HUDEP-2 (cell line): Measurements from ENCODE around the gene GULP1.

ENCODE experiments used
- DNase-seq, 76 experiments: peaks; one replicate each; lab custom pipeline; 2025; ENCODE audit not compliant: unreplicated experiment in 76 of 76; lab: John Stamatoyannopoulos, UW

The GULP1 gene

DNA sequence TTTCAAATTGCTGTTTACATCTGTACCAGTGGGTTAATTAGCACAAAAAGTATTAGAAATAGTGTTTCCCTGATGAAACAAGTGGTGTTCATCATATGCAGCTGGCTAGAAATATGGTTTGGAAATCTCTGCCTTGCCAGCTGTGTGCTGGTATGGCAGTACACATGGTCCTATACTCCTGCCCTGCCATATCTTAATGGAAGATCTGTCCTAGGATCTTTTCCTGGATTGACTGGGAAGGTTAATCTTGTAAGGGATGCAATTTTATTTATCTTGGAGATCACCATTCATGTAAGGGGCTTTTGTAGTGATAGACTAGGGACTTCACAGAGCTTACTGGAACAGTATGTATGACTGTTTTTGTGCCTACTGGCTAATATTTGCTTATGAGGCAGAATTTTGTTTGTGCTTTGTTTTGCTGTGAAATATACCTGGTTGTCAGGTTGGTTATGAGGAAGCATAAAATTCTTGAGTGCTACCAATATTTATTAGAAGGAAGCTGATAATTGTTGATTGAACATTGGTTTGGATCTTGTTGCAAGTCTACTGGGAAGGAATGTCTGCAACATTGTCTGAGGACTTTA lies 73.5 kb downstream of the GULP1 start:
- DNase-seq, result no peak

DNA sequence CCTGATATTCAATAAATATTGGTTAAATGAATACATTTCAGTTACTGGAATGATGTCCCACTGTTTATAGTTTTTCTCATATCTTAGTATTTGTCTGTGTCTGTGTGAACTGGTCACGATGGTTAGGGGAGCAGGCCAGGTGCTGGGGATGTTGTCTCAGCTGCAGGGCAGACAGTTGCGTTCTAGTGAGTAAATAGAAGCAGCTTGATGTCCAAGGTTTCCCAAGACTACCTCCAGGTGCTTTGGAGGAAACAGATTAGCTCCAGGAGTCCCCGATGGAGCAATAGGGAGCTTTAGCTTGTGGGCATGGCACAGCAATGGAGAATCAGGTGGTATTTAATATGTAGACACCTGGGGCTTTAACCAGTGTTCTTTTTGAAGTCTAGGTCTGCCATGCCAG lies 75.5 kb downstream of the GULP1 start:
- DNase-seq, result no peak

DNA sequence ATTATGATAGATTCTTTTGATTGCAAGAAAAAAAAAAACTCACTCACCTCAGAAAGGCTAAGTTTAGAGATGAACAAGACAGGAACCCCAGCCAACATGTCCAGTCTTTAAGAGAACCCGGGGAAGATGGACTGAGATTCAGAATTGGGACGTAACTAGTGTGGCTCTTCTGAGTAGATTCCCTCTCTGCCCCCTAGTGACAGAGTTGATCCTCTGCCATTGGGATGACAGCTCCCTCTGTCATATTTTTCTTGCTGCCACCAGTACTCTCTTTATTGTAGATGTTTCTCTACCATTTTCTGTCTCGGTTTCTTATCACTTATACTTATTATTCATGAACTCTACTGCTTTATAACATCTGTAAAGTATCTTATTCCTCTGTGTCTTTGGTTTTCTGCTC lies 77.7 kb downstream of the GULP1 start:
- peak in 15 of 76 experiments; percentile 1 to 33 (median 8) for DNase-seq

DNA sequence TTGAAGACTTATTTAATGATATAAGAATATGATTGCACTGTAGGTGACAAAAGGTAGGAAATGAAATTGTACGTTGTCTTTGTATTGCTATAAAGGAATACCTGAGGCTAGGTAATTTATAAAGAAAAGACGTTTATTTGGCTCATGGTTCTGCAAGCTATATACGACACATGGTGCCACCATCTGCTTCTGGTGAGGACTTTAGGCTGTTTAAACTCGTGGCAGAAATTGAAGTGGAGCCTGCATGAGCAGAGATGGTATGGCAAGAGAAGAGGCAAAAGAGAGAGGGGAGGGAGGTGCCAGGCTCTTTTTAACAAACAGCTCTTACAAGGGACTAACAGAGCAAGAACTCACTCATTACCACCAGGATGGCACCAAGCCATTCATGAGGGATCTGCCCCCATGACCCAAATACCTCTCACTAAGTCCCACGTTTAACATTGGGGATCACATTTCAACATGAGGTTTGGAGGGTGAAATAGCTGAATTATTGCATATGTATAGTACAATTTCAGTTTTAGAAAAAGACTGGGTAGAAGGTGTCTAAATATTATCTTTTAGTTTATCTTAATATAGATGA lies 86.8 kb downstream of the GULP1 start:
- no peak for DNase-seq

DNA sequence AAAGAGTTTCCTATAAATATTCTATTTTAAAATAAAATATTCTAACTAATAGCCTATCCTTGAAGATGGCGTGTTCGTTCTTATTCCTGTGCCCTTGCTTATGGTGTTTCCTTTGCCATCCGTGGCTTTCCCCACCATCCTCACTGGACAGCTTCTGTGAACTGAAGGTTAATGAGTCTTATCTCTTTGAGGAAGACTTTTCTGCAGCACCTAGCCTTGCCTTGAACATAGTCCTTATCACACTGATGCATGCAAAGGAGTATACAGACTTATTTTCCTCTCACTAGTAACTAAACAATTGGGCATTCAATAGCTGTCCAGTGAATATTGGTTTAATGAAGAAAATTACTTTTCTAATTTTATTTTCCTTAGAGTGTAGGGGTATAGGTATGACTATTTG lies 88.1 kb downstream of the GULP1 start:
- no peak for DNase-seq

DNA sequence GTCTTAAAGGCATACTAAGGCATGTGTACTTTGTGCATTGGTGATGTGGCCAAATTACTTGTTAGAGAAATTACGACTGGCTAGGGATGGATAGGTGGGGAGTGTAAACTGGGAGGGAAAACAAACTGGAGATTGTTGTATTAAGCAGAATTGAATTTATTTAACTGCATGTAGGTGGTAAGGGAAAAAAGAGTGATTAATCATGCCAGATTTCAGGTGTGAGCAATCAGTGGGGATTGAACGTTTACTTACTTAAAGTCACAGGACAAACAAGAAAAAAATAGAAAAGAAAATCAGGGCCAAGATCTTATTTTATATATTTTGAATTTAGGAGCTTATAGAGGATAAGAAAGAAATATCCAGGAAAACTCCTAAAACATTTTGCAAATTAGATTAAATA lies 88.6 kb downstream of the GULP1 start:
- DNase-seq, result no peak

DNA sequence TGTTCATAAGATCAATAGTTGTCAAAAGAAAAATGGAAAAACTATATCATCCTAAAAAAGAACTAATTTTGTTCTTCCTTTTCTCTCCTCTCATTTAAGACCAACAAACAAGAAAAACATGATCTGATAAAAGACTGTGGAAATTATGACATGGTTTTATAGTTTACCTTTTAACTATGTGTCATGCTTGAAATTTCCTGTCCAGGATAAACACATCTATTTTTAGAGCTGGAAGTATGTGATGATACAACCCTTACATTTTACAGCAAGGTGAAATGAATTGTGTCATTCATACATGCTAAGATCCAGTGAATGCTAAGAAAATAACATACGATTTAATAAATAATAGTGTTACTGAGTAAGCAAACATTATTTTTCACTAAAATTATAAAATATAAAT lies 89.9 kb downstream of the GULP1 start:
- DNase-seq, result no peak

DNA sequence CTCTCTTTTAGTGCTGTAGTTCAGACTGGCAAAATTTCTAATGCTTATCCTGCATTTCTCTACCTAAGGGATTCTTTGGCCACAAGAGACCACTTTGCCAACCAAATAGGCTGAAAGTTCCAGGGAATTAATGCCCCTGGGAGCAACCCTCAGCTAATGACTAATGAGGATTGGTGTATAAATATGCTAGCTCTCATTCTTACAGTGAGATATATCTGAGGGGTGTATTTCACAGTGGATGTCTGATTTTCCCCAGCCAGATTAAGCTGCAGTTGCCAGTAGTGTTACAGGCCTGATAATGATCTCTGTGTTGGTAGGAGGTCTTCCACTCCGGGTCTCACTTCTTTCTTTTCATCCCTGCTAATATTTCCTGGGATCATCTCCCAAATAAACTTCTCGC lies 90.4 kb downstream of the GULP1 start:
- DNase-seq, result no peak

DNA sequence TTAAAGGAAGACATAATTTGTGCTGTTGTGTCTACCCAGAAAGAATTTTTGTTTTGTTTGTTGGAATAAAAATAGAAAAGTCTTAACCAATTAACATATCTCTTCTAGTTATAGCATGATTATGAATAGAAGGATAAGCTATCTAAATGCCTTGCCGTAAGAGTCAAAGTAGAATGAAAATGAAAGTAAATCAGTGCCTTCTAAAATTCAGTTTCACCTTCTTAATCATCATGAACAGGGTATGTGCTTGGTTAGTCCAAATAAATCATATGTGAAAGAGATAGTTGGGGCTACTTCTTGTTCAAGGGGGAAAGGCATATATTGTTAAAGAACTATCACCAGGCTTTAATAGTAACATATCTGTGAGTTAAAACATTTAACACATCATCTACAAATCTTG lies 91.5 kb downstream of the GULP1 start:
- no peak for DNase-seq

DNA sequence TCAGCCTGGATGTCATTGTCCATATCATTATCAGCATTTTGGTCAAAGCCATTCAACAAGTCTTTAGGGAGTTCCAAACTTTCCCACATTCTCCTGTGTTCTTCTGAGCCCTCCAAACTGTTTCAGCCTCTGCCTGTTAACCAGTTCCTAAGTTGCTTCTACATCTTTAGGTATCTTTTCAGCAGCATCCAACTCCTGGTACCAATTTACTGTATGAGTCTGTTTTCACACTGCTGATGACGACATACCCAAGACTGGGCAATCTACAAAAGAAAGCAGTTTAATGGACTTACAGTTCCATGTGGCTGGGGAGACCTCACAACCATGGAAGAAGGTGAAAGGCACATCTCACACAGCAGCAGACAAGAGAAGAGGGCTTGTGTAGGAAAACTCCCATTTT lies 94.2 kb downstream of the GULP1 start:
- DNase-seq, result no peak

DNA sequence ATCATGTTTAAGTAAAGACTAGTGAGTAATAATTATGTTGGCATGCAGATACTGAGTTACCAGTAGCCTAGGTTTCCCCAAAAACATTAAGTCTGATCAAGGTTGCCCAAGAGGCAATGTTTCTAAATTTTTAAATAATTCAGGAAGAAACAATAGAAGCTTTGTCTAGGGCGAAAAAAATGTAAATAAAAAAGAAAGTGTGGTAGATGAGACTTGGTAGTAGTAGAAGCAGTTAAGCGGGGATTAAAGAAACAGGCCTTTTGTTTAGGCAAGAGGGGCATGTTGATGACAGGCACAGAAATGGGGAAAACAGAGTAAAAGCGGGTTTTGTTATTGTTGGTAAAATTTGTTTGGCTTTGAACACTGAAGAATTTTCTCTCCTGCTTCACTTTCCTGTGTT lies 97.2 kb downstream of the GULP1 start:
- no peak for DNase-seq

DNA sequence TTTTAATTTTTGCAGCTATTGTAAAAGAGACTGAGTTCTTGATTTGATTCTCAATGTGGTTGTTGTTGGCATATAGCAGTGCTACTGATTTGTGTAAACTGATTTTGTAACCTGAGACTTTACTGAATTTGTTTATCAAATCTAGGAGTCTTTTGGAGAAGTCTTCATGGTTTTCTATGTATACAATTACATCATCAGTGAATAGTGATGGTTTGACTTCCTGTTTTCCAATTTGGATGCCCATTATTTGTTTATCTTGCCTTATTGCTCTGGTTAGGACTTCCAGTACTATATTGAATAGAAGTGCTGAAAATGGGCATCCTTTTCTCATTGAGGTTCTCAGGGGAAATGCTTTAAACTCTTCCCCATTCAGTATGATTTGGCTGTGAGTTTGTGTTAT lies 99.7 kb downstream of the GULP1 start:
- DNase-seq, result no peak

DNA sequence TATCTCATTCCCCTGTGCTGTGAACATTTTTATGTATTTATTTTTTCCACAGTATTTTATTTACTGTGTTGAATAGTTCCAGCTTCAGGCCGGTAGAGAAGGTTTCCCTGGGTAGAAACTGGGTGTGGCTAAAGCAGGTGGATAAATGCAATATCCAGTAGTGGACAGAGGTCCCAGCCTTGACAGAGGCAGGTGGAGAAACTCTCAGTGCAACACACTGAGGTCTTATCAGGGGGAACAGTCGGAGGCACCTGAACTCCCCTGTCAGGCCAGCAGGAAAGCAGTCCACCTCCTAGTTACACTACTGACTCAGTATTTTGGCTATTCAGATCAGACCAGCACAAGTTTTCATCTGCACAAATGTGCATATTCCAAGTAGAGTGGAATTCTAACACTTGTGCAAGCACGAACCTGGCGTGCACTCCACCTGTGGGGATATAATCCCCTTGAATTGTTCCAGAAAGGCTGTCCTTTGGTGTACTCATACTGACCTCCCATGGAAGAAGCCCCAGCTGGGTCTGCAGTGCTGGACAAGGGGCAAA lies 103.3 kb downstream of the GULP1 start:
- no peak for DNase-seq

DNA sequence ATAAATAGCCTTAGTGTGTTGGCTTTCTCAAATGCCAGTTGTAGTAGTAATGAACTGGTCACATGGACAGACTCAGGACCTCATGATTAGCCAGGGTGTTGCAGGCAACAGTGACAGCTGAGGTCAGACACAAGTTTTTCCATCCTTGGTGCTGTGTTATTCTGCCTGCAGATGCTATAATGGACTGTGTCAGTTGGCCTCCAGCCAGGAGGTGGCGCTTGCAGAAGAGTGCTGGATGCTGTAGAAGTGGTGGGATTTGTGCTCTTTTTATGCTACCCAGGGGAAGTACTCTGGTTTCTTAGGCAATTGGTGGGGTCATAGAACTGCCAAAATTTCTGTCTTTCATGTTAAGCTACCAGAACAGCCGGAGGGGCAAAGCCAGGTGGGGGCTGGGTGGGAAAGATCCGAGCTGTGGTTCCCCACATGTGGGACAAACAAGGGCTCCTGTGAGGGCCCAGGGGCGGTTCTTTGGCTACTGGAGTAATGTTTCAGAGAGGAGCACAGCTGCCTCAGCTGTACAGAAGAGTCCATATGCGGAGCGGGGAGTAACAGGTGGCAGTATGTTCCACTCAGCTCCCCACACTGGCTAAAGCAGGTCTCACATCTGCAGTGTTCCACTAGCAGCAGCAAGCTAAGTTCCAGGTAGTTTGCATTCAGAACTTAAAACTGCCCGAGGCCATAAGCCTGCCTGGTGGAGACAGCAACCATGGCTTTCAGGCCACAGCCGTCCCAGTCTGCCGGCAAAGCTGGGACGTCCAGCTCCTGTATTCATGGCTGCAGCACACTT lies 104.4 kb downstream of the GULP1 start:
- peak in 1 of 76 experiments; percentile 9 for DNase-seq

DNA sequence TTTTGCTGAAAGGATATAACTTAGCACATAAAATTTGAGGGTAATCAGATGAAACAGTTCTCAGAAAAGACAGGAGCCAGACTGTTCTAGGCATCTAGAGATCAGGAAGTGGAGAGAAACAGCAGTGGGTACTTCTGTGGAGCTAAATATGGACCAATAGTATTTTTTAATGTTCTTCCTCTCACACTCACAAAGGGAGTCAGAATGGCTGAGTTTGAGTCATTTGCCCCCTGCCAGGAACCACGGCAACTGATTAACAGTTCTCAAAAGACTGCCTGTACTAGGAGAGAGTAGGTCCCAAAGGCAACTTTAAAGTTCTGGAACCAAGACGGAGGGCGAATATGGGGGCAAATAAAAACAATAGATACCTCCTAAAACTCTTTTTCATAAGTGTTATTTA lies 107.5 kb downstream of the GULP1 start:
- no peak for DNase-seq

DNA sequence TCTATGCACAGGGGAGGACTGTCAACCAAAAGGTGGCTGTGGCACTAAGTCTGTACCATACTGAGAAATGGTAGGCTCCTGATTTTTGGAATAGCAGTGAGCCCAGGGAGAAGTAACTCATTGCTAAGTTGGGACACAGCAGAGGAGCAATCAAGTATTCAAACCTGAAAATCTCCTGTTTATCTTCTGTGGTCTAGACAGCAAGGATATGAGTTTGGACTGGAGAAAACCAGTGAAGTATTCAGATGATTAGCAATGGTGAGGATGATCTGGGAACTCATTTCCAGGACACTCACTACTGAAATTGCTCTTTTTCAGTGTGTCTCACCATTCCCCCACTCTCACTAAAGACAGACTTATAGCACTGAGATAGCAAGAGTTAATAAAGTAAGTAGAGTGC lies 112.0 kb downstream of the GULP1 start:
- no peak for DNase-seq

DNA sequence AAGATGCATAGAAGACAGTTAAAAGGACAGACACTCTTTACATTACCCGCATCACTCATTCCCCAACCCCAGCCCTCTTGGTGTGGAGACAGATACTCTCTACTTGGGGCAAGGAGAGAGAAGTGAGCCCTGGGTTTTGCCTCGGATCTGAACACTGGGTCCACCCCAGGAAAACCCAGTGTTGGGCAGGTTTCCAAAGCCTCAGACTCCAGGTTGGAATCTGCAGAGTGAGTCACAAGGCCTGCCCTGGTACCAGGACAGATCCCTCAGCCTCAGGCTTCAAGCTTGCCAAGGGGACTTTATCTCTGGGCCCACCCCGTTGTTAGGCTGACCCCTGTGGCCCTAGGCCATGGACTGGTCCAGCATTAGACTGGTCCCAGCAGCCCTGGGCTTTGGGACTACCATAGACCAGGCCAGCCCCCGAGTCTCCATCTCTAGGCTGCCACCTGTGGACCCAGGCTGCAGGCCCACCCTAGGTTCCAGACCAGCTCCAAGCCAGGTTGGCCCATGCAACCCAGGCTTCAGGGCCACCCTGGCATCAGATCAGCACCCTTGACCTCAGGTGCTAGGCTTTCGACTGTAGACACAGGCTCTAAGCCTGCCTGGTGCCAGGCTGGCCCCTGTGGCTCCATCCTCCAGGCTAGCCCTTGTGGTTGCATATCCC lies 112.8 kb downstream of the GULP1 start:
- DNase-seq, result no peak

DNA sequence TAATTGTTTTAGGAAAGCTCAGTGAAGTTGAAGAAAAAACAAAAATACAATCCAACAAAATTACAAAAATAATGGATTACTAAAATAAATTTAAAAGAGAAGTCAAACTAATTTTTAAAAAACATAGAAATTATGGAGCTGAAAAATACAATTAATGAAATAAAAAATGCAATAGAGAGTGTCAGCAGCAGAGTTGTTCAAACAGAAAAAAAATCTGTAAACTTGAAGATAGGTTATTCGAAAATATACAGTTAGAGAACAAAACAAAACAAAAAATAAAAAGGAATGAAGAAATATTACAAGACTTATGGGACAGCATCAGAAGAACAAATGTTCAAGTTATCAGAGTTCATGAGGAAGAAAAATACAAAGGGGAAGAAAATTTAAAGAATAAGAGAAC lies 114.7 kb downstream of the GULP1 start:
- DNase-seq, result no peak

DNA sequence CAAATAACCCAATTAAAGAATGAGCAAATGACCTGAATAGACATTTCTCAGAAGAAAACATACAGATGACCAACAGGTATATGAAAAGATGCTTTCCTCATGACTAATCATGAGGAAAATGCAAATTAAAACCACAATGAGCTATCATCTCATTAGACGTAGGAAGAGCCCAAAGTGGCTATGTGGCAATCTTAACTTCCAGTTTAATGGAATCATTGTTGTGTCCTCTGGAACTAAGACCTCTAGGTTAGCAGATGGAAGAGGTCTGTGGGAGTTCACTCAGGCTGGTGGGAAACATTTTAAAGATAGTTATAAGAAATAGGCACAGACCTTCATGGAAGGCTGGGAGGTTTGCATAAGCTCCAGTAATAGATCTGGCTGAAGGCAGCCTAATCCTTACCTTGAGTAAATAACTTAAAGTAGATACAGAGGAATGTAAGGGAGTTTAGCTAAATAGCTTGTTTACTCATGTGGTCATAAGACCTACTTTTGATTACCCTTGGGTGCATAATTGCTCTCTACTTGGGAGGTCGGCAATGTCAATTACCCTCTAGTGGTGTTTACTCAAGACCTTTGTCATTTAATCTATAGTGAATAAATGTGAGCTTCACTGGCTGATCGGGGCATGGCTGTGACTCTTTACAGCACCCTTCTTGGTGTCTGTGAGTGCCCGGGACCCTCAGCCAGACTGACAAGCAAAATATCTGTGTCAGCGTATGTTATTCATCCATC lies 119.0 kb downstream of the GULP1 start:
- DNase-seq, result no peak

DNA sequence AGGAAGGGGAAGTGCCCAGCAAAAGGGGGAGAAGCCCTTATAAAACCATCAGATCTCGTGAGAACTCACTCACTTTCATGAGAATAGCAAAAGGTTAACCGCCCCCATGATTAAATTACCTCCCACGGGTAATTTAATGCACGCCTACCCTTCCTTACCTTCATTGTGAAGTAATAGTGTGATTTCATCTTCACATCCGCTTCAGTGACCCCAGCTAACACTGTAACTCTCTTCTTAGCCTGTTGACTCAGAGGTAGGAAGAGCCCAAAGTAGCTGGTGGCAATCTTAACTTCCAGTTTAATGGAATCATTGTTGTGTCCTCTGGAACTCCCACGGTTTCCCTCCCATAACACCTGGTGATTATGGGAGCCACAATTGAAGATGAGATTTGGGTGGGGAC lies 120.5 kb downstream of the GULP1 start:
- no peak for DNase-seq

DNA sequence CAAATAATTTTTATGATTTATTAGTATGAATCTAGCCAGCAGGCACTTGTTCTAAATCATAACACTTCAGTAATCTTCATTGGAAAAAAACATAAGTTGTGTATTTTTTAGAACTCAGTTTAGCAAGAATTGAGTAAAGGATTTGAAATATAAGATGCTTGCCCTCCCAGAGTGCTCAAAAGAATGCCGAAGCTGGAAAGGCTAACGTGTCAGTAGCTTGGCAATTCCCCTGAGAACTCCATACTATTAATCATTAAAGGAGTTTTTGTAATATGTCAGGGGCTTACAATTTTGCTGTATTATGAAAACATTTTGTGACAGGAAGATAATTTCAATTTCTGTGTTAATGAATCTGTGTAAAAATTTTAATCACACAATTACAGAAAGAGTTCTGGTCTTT lies 122.7 kb downstream of the GULP1 start:
- DNase-seq, result no peak
